GM12864 (cell line): ENCODE data around the gene NT5DC1.

Source experiments
- DNase-seq: peaks from one replicate; pipeline ENCODE4 v3.0.0-alpha.2; 2011; ENCODE audit warnings: low read depth
- H3K4me3 ChIP-seq: 2 replicates; pipeline ENCODE4 v1.5.1; 2011; ENCODE audit warnings: mild to moderate bottlenecking, low read depth, low read length, control low read depth
- CTCF ChIP-seq: IDR thresholded peaks from 2 replicates; pipeline ENCODE4 v1.5.1; 2011; ENCODE audit warnings: low read depth, mild to moderate bottlenecking, moderate library complexity, low read length, control low read depth, inconsistent platforms; ENCODE audit errors: missing control alignments

The NT5DC1 gene

GRCh38 chr6:116062496-116062895 is 38.2 kb upstream of the NT5DC1 start:
- TF ChIP-seq CTCF, result no peak
- DNase-seq, result no peak
- no peak overlapping the region for H3K4me3 ChIP-seq

DNA sequence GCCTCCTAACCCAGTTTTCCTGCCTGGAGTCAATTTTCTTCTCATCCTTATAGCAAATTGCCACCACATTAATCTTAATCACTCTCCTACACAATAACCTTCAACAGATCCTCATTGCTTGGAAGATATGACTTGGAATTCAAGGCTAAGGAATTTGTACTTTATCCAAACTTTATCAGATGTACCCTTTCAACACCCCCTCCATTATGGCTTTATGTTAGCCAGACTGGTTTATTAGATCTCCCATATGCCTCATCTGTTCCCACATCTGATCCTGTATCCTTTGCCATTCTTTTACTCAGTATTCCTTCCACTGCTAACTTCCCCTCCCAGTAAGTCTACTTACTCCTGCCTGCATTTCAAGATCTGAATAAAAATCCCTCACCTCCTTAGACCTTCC is 36.0 kb upstream of the NT5DC1 start:
- no peak for DNase-seq
- no peak overlapping the region for H3K4me3 ChIP-seq
- no peak for TF ChIP-seq CTCF

DNA sequence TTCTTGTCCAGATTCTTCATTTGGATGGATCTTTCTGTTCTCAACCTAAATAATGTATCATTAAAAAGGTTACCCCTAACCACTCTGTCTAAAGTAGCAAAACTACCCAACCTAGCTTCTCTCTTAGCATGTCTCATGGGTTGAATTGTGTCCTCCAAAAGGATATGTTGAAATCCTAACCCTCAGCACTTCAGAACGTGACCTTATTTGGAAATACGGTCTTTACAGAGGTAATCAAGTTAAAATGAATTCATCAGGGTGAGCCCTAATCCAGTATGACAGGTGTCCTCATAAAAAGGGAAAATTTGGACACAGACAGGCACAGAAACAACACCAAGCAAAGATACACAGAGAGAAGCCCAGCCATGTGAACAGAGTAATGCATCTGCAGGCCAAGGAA is 33.9 kb upstream of the NT5DC1 start:
- no peak for TF ChIP-seq CTCF
- no peak for DNase-seq

GRCh38 chr6:116070101-116070500 is 30.6 kb upstream of the NT5DC1 start:
- no peak for TF ChIP-seq CTCF

More for the DNA sequence above, 33.9 kb upstream of the NT5DC1 start:
- H3K4me3 ChIP-seq, result no peak overlapping the region

DNA sequence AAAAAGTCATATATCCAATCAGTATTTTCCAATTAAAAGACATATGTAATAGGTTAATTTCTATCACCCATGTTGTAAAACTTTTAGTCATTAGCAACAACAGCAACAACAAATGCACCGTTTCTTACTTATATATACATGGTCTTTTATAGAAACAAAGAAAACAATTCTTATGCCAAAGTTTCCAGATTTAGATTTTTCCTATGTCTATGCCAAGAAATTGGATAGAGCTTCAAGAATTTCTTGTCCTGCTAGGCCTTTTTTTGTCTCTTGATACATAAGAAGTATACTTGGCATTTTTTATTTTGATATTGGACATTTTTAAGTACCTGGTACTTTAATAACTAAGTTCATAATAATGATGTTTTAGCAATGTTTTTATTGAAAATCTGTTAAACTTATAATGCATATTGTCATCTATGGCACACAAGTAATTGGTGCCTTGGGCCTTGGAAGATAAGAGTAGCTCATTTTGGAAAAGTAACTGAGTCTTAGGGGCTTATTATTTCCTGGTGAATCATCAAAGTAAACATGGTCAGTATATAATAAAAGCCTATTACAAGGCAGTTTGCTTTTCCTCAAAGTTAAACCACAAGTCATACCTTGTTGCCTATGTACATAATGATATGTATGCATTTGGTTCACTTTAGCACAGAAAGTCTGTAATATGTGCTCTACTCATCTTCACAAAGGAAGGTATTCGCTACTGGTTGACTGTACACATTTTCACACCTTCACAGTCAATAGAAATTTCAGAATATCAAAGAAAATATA is 29.9 kb upstream of the NT5DC1 start:
- no peak overlapping the region for H3K4me3 ChIP-seq
- no peak for DNase-seq
- no peak for TF ChIP-seq CTCF

More at GRCh38 chr6:116070101-116070500, 30.6 kb upstream of the NT5DC1 start:
- no peak for DNase-seq
- no peak overlapping the region for H3K4me3 ChIP-seq

GRCh38 chr6:116072368-116072767 is 28.3 kb upstream of the NT5DC1 start:
- TF ChIP-seq CTCF, result no peak
- no peak for DNase-seq
- no peak overlapping the region for H3K4me3 ChIP-seq

DNA sequence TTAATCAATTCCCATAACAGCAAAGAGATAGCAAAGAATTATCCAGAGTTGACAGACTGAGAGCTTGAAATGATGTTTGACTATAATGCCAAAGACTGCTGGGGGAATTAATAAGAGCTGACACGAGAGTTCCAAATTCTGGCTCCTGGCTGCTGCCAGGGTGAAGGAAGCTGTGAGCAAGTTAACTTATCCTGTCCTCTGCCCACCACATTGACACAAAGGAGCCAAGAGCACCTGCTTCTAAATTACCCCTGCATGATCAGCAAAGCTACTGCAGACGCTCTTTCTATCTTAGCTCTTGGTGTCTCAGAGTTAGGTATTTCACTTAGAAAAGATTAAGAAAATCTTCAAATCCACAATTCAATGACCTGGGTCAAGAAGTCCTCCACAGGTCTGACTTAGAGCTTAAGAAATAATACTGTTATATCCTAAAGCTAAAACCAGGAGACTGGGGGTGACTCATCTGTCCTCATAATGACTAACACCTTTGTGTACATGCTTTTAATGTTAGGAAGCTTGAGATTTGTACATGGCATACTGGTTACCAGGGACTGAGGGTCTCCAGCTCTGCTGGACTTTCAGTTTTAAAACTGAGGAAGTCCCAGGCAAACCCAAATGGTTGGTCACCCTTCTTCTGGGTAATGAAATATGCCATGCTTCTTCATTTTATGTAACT is 26.8 kb upstream of the NT5DC1 start:
- no peak for DNase-seq
- TF ChIP-seq CTCF, result no peak

More for the DNA sequence above, 26.8 kb upstream of the NT5DC1 start:
- no peak overlapping the region for H3K4me3 ChIP-seq
